Measurements from ENCODE around the gene LCAT. TPM values are rescaled to one million over a fixed set of nuclear protein-coding genes. Genes with fewer than 3 reads are reported as not detected.
A peak's percentile ranks its signal among the peaks of the same experiment; 100 is the strongest.

The LCAT gene
- 10 to 100 TPM in 1 of 2 experiments, 1 to 10 TPM in 1; 9.1 to 10.0 TPM for total RNA-seq

DNA sequence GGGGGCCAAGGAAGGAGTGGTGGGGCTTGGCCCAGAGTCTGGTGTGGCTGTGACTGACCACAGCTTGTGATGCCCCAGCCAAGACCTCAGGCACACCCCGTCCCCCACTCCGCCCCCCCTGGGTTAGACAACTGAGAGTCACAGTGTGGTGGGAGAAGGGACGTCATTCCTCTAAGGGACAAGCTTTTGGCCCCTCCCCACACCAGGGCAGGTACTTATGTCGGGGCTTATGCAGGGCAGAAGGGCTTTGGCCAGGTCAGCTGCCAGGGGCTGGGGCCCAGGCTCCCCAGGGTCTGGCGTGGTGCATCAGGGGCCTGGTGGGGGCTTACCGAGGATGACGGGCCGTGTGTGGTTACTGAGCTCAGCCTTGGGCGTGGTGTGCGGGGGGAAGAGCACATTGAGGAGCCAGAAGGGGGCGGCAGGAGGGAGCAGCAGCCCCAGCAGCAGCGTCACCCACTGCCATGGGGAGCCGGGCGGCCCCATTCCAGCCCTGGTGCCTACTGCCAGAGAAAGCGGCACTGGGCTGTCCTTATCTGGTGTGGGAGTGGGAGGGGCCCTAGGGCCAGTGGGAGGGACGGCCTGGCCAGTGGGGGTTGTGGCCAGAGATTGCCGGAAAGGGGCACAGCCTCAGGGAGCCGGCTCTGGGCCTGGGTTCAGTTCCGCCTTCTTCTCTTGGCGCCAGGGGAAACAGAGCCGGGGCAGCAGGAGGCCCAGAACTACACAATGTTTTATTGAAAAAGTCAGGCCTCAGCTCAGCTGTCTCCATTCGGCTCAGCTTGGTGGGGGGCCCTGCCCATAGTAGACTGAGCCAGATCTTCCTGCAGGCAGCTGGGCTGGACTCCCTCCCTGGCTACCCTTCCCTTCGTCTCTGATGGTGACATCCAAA lies at the start of gene LCAT:
Gene LCAT, minus strand, starts transcription at position 502 of the 886 bp plus-strand sequence. Its CDS starts 19 bp downstream, at position 483.
- Mint-ChIP-seq H3K4me3 (no peak within 1 kb of the TSS), H3K4me1 (ENCODE audit: low read depth) (peaks cover 26% of the 10 kb centered on the region), H3K27me3 (ENCODE audit: low read depth) (no peaks in the 10 kb centered on the region), H3K36me3 (ENCODE audit: low read depth) (peaks cover 5% of the 10 kb centered on the region), H3K9me3 (no peaks in the 10 kb centered on the region), H3K27ac (no peak within 1 kb of the TSS)
- CTCF ChIA-PET: no interaction called here
- intact Hi-C loops (cut with micrococcal nuclease): no loop called here
- no peak for DNase-seq

GRCh38 chr16:67993207-67994039 lies 49.5 kb upstream of the LCAT start:
- Mint-ChIP-seq H3K4me3 (peak overlapping the region; percentile 80), H3K27me3 (ENCODE audit: low read depth) (no peaks in the 10 kb centered on the region), H3K9me3 (no peaks in the 10 kb centered on the region), H3K27ac (peak overlapping the region; percentile 92), H3K4me1 (ENCODE audit: low read depth) (peaks cover 37% of the 10 kb centered on the region), H3K36me3 (ENCODE audit: low read depth) (no peaks in the 10 kb centered on the region)
- CTCF ChIA-PET: interaction anchor here (0.6 to 2.4 kb wide), 13 partner anchors 8 to 235 kb away, joined by 3 to 21 read pairs (median 4); no protein-coding TSS in a partner anchor
- DNase-seq: peak; percentile 83
- intact Hi-C loops (cut with micrococcal nuclease): loop anchor here (1.0 to 2.0 kb wide), 6 partner anchors 25 to 236 kb away; partner anchors contain the start of genes DDX28, DUS2, PSMB10 and SLC12A4

GRCh38 chr16:67992661-67993206 lies 48.8 kb upstream of the LCAT start:
- no peaks in the 10 kb centered on the region for H3K27me3 Mint-ChIP-seq (ENCODE audit: low read depth)
- DNase-seq: no peak
- peak overlapping the region; percentile 92 for H3K27ac Mint-ChIP-seq
- CTCF ChIA-PET: interaction anchor here (0.8 to 2.3 kb wide), 6 partner anchors 9 to 91 kb away, joined by 3 to 14 read pairs (median 4); no protein-coding TSS in a partner anchor
- H3K4me3 Mint-ChIP-seq: no peak overlapping the region
- intact Hi-C loops (cut with micrococcal nuclease): loop anchor here (1.0 to 2.0 kb wide), 6 partner anchors 24 to 237 kb away; partner anchors contain the start of genes DDX28, DUS2, PSMB10 and SLC12A4
- no peaks in the 10 kb centered on the region for H3K36me3 Mint-ChIP-seq (ENCODE audit: low read depth)
- H3K4me1 Mint-ChIP-seq (ENCODE audit: low read depth): peaks cover 34% of the 10 kb centered on the region
- H3K9me3 Mint-ChIP-seq: no peaks in the 10 kb centered on the region

DNA sequence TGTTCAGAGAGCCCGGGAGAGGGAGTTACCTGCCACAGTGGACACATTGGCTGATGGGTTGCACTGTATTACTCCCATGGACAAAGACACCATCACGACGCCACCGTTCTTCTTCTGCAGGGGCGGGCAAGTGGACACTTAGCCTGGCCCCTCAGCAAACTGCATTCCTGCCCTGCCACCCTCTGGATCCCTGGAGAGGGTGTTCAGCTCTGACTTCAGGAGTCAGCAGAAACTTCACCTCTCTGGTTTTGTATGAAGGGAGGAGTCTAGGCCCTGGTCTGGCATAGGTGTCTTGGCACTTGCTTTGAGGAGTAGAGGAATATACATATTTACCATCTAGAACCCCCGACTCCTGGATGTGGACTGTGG lies 46.1 kb upstream of the LCAT start:
- H3K4me3 Mint-ChIP-seq: no peak overlapping the region
- no peaks in the 10 kb centered on the region for H3K27me3 Mint-ChIP-seq (ENCODE audit: low read depth)
- DNase-seq: no peak
- H3K4me1 Mint-ChIP-seq (ENCODE audit: low read depth): peaks cover 19% of the 10 kb centered on the region
- no peaks in the 10 kb centered on the region for H3K36me3 Mint-ChIP-seq (ENCODE audit: low read depth)
- intact Hi-C loops (cut with micrococcal nuclease): no loop called here
- no peaks in the 10 kb centered on the region for H3K9me3 Mint-ChIP-seq
- H3K27ac Mint-ChIP-seq: no peak overlapping the region
- CTCF ChIA-PET: interaction anchor here (0.6 to 0.8 kb wide), 2 partner anchors 16 to 238 kb away, joined by 3 read pairs; no protein-coding TSS in a partner anchor

- CTCF ChIA-PET: interaction anchor here (0.5 to 0.8 kb wide), 4 partner anchors 16 to 475 kb away, joined by 3 to 6 read pairs (median 4); no protein-coding TSS in a partner anchor
- H3K4me3 Mint-ChIP-seq: no peak overlapping the region
Observed at GRCh38 chr16:67989322-67990017, 45.5 kb upstream of the LCAT start.

DNA sequence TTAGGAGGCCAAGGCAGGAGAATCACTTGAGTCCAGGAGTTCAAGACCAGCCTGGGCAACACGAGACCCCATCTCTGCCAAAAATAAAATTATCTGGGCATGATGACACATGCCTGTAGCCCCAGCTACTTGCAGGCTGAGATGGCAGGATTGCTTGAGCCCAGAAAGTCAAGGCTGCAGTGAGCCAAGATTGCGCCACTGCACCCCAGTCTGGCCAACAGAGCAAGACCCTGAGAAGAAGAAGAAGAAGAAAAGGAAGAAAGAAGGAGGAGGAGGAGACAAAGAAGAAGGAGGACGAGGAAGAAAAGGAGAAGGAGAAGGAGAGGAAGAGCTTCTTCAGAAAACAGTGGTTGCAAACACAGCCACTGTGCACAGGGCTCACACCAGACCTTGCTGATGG lies 44.8 kb upstream of the LCAT start:
- no peak overlapping the region for H3K27ac Mint-ChIP-seq
- intact Hi-C loops (cut with micrococcal nuclease): no loop called here
- no peaks in the 10 kb centered on the region for H3K9me3 Mint-ChIP-seq
- CTCF ChIA-PET: interaction anchor here (0.6 to 1.3 kb wide), 2 partner anchors 28 to 52 kb away, joined by 3 to 4 read pairs; no protein-coding TSS in a partner anchor
- no peak overlapping the region for H3K4me3 Mint-ChIP-seq
- no peak for DNase-seq
- no peaks in the 10 kb centered on the region for H3K36me3 Mint-ChIP-seq (ENCODE audit: low read depth)
- H3K27me3 Mint-ChIP-seq (ENCODE audit: low read depth): no peaks in the 10 kb centered on the region
- peaks cover 26% of the 10 kb centered on the region for H3K4me1 Mint-ChIP-seq (ENCODE audit: low read depth)

More at GRCh38 chr16:67989322-67990017, 45.5 kb upstream of the LCAT start:
- no peak overlapping the region for H3K27ac Mint-ChIP-seq
- DNase-seq: no peak
- peaks cover 21% of the 10 kb centered on the region for H3K4me1 Mint-ChIP-seq (ENCODE audit: low read depth)
- intact Hi-C loops (cut with micrococcal nuclease): no loop called here
- H3K9me3 Mint-ChIP-seq: no peaks in the 10 kb centered on the region
- H3K36me3 Mint-ChIP-seq (ENCODE audit: low read depth): no peaks in the 10 kb centered on the region
- H3K27me3 Mint-ChIP-seq (ENCODE audit: low read depth): no peaks in the 10 kb centered on the region

DNA sequence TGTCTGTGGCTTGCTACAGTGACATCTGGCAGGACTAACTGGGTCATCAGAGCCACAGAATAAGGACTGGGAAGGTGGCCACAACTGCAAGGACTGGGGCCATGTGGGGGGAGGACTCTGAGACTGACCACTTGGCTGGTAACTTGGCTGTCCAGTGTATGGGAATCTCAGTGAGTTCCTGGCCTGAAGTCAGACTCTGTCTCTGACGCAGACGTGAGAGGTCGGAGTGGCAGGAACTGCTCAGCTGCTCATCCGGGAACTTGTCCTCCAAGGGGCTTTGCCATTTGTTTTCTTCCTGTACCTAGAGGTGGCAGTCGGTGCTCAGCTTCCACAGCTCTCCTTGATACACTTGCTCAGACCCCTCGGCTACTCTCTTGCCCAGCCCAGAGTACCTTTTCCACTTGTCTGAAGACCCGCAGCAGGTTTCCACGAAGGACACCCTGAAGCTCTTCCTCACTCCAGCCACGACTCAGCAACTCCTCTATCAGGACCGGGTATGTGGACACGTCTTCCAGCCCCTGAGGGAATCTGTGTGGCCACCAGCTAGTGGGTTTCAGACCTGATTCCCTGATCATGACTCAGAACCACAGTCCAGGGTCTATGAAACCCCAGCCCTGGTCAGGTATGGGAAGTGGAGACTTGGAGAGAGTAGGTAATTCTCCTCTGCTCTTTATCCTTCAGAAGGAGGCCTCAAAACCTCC lies 43.7 kb upstream of the LCAT start:
- H3K4me3 Mint-ChIP-seq: no peak overlapping the region
- peaks cover 27% of the 10 kb centered on the region for H3K4me1 Mint-ChIP-seq (ENCODE audit: low read depth)
- H3K27me3 Mint-ChIP-seq (ENCODE audit: low read depth): no peaks in the 10 kb centered on the region
- no peaks in the 10 kb centered on the region for H3K36me3 Mint-ChIP-seq (ENCODE audit: low read depth)
- CTCF ChIA-PET: interaction anchor here (0.7 to 1.4 kb wide), 3 partner anchors 11 to 53 kb away, joined by 3 read pairs; no protein-coding TSS in a partner anchor
- H3K27ac Mint-ChIP-seq: peak overlapping the region; percentile 55
- no peak for DNase-seq
- no peaks in the 10 kb centered on the region for H3K9me3 Mint-ChIP-seq
- intact Hi-C loops (cut with micrococcal nuclease): no loop called here

DNA sequence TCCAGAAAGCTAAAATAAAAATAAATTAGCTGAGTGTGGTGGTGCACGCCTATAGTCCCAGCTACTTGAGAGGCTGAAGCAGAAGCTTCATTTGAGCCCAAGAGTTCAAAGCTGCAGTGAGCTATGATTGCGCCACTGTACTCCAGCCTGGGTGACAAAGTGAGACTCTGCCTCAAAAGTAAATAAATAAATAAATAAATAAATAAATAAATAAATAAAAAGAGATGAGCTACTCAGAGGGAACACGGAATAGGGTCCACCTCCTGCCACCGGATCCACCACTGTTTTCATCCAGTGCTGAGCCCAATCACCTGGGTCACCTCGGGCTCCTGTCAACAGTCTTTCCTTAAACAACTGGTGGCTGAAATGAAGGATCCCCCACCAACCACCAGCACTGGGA lies 43.0 kb upstream of the LCAT start:
- H3K27ac Mint-ChIP-seq: no peak overlapping the region
- H3K4me3 Mint-ChIP-seq: no peak overlapping the region
- no peak for DNase-seq
- peaks cover 24% of the 10 kb centered on the region for H3K4me1 Mint-ChIP-seq (ENCODE audit: low read depth)
- intact Hi-C loops (cut with micrococcal nuclease): no loop called here
- H3K36me3 Mint-ChIP-seq (ENCODE audit: low read depth): no peaks in the 10 kb centered on the region
- no peaks in the 10 kb centered on the region for H3K9me3 Mint-ChIP-seq
- no peaks in the 10 kb centered on the region for H3K27me3 Mint-ChIP-seq (ENCODE audit: low read depth)
- CTCF ChIA-PET: interaction anchor here (0.5 to 1.4 kb wide), 4 partner anchors 11 to 59 kb away, joined by 3 to 5 read pairs (median 3); no protein-coding TSS in a partner anchor

DNA sequence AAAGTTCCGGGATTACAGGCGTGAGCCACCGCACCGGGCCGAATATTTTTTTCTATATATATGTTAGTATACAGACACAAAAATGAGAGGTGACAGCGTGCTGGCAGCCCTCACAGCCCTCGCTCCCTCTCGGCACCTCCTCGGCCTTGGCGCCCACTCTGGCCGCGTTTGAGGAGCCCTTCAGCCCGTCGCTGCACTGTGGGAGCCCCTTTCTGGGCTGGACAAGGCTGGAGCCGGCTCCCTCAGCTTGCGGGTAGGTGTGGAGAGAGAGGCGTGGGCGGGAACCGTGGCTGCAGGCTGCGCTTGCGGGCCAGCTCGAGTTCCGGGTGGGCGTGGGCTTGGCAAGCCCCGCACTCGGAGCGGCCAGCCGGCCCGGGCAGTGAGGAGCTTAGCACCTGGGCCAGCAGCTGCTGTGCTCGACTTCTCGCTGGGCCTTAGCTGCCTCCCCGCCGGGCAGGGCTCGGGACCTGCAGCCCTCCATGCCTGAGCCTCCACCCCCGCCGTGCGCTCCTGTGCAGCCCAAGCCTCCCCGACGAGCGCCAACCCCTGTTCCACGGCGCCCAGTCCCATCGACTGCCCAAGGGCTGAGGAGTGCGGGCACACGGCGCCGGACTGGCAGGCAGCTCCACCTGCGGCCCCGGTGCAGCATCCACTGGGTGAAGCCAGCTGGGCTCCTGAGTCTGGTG lies 38.2 kb upstream of the LCAT start:
- H3K27me3 Mint-ChIP-seq (ENCODE audit: low read depth): no peaks in the 10 kb centered on the region
- H3K36me3 Mint-ChIP-seq (ENCODE audit: low read depth): no peaks in the 10 kb centered on the region
- H3K4me1 Mint-ChIP-seq (ENCODE audit: low read depth): peaks cover 24% of the 10 kb centered on the region
- no peaks in the 10 kb centered on the region for H3K9me3 Mint-ChIP-seq
- H3K27ac Mint-ChIP-seq: no peak overlapping the region
- intact Hi-C loops (cut with micrococcal nuclease): loop anchor here (5.0 kb wide), 2 partner anchors 40 to 45 kb away; partner anchors contain the start of genes DDX28, DUS2 and PSMB10
- no peak overlapping the region for H3K4me3 Mint-ChIP-seq
- CTCF ChIA-PET: interaction anchor here (1.1 to 1.2 kb wide), 2 partner anchors 23 to 98 kb away, joined by 3 to 4 read pairs; no protein-coding TSS in a partner anchor
- no peak for DNase-seq

DNA sequence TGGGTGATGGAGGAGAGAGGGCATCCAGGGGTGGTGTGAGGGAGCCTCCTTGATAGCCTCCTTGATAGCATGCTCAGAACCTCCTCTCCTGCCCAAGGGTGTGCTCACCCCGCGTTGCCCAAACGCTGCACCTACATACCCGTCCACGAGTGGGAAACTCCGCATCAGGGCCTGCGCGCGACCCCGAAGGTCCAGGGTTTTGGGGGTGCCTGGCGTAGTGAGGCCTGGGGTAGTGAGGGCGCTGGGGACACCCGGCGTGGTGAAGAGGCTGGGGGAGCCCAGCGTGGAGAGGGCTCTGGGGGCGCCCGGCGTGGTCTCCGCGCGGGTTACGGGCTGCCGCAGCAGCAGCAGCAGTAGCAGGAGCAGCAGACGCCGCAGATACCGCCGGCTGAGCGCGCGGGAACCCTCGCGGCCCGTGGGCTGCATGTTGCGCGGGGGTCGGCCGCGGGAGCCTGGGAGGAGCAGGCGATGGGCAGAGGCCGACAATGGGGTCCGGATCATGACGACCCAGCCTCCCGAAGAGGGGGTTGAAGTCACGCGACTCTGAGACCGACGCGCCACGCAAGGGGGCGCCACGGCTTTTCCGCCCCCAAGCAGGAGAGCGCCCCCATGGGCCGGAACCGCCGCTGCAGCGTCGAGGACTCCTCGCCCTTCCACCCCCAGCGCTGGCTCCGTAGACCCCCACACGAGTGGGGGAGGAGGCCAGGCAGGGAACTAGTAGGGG lies 36.2 kb upstream of the LCAT start, which contains the start of gene DPEP3:
Gene DPEP3, minus strand, starts transcription at position 545 of the 724 bp plus-strand sequence. Its CDS starts 119 bp downstream, at position 426.
- no peak for DNase-seq
- intact Hi-C loops (cut with micrococcal nuclease): loop anchor here (5.0 kb wide), 2 partner anchors 42 to 43 kb away; partner anchors contain the start of genes DDX28, DUS2 and PSMB10
- Mint-ChIP-seq H3K9me3 (no peaks in the 10 kb centered on the region), H3K4me3 (no peak within 1 kb of the TSS), H3K36me3 (ENCODE audit: low read depth) (no peaks in the 10 kb centered on the region), H3K27me3 (ENCODE audit: low read depth) (no peaks in the 10 kb centered on the region), H3K4me1 (ENCODE audit: low read depth) (peaks cover 24% of the 10 kb centered on the region), H3K27ac (no peak within 1 kb of the TSS)
- CTCF ChIA-PET: interaction anchor here (0.6 to 1.4 kb wide), 5 partner anchors 18 to 85 kb away, joined by 3 to 4 read pairs (median 3); no protein-coding TSS in a partner anchor
